Stomach (tissue), 9 donors: Measurements from ENCODE around the gene LMCD1. TPM values are rescaled to one million over a fixed set of nuclear protein-coding genes. Genes with fewer than 3 reads are reported as not detected.

Source experiments
- DNase-seq, 2 donors: peaks; one replicate each; pipeline versions ENCODE4 v3.0.0 to v3.0.0-alpha.2; 2013 to 2019
- H3K27ac ChIP-seq, 5 donors: fragments of 200-600 bp in 4 of 5; sonication (generic) in 4 of 5; one replicate each; pipeline ENCODE4 v1.5.1; 2013 to 2019; ENCODE audit warnings: mild to moderate bottlenecking in 1 of 5, moderate library complexity in 1 of 5
- H3K27me3 ChIP-seq, 3 donors: fragments of 200-600 bp; sonication (generic); one replicate each; pipeline ENCODE4 v1.5.1; 2017 to 2019; ENCODE audit warnings: mixed run types in 1 of 3
- H3K36me3 ChIP-seq, 4 donors: fragments of 200-600 bp; sonication (generic); 1 replicate in 3 of 4; 2 replicates in 1 of 4; pipeline ENCODE4 v1.5.1; 2016 to 2019
- H3K4me1 ChIP-seq, 4 donors: fragments of 200-600 bp; sonication (generic); one replicate each; pipeline ENCODE4 v1.5.1; 2016 to 2019
- H3K4me3 ChIP-seq, 4 donors: fragments of 200-600 bp; sonication (generic) in 3 of 4; one replicate each; pipeline ENCODE4 v1.5.1; 2016 to 2019; ENCODE audit warnings: mild to moderate bottlenecking in 1 of 4
- H3K9me3 ChIP-seq, 4 donors: fragments of 200-600 bp; sonication (generic); one replicate each; pipeline ENCODE4 v1.5.1; 2016 to 2019
- EP300 ChIP-seq: sonication (generic); formaldehyde crosslinking; IDR thresholded peaks from one replicate; pipeline ENCODE4 v1.6.1; 2017; ENCODE audit warnings: antibody characterized with exemption
- POLR2A ChIP-seq, 4 donors: fragments of 450-650 bp; IDR thresholded peaks; one replicate each; pipeline ENCODE4 v1.6.1; 2016; ENCODE audit warnings: antibody characterized with exemption in 4 of 4, control low read depth in 2 of 4, mild to moderate bottlenecking in 1 of 4, moderate library complexity in 1 of 4
- POLR2AphosphoS5 ChIP-seq, 3 donors: sonication (generic); formaldehyde crosslinking; IDR thresholded peaks; one replicate each; pipeline ENCODE4 v1.6.1; 2016; ENCODE audit warnings: antibody characterized with exemption in 3 of 3
- WGBS, 5 donors: extraction: QIAGEN DNeasy Blood & Tissue Kit in 3 of 5; methylation state at CpG; one replicate each; pipeline versions ENCODE4 v1.1.5 to v1.1.7; 2013 to 2018; 5-methylcytosine and 5-hydroxymethylcytosine counted together
- intact Hi-C: fragments of 100-400 bp; cut with DNase I; formaldehyde crosslinking; loops from one replicate; pipeline ENCODE4 v1.15.1; 2023; ENCODE audit warnings: low total_unique reads
- polyA plus RNA-seq, 3 donors: library from polyadenylated mRNA; stranded (reverse); fragments of 200-250 nt; gene quantifications; one replicate each; pipeline ENCODE4 v1.2.3, GENCODE V29; 2013
- total RNA-seq, 5 donors: library from RNA; depleted of rRNA; stranded (reverse); fragments of >200 nt; gene quantifications; one replicate each; pipeline versions ENCODE4 v1.1.0 to v1.2.3, GENCODE V29; 2014 to 2016
- TF ChIP-seq, protein P1 (sequence below), 7 experiments: fragments of 450-650 bp in 4 of 7; fragments of 200-600 bp in 3 of 7; sonication (generic) in 3 of 7; IDR thresholded peaks; one replicate each; pipeline ENCODE4 v1.5.1; 2016 to 2019; ENCODE audit warnings: antibody characterized with exemption in 7 of 7, control low read depth in 2 of 7, mild to moderate bottlenecking in 1 of 7
- donor health status: healthy with polysubstance abuse.
- donor health status: Bipolar disorder and iron deficiency.
- donor health status: healthy.

LMCD1 gene
- total and polyA plus RNA-seq, 8 donors: 0.58 to 60.2 (median 23.7) TPM

GRCh38 chr3:8559351-8559750, 57.7 kb downstream of the LMCD1 start:
- no peak for DNase-seq
- 95 to 99% (median 97%) methylated on average over 6 of the region's 6 CpGs for WGBS, 5 donors
- intact Hi-C loops: no loop called here
- TF ChIP-seq, protein P1, sequence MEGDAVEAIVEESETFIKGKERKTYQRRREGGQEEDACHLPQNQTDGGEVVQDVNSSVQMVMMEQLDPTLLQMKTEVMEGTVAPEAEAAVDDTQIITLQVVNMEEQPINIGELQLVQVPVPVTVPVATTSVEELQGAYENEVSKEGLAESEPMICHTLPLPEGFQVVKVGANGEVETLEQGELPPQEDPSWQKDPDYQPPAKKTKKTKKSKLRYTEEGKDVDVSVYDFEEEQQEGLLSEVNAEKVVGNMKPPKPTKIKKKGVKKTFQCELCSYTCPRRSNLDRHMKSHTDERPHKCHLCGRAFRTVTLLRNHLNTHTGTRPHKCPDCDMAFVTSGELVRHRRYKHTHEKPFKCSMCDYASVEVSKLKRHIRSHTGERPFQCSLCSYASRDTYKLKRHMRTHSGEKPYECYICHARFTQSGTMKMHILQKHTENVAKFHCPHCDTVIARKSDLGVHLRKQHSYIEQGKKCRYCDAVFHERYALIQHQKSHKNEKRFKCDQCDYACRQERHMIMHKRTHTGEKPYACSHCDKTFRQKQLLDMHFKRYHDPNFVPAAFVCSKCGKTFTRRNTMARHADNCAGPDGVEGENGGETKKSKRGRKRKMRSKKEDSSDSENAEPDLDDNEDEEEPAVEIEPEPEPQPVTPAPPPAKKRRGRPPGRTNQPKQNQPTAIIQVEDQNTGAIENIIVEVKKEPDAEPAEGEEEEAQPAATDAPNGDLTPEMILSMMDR (IDR thresholded peaks at IDR 0.05): no peak
- TF ChIP-seq EP300 (no peak), POLR2AphosphoS5 (IDR thresholded peaks at IDR 0.05) (no peak), POLR2A (IDR thresholded peaks at IDR 0.05) (no peak)
- H3K4me3 ChIP-seq: no peak overlapping the region
- H3K9me3 ChIP-seq: no peaks in the 10 kb centered on the region
- H3K27ac ChIP-seq: peak overlapping the region in 1 of 5 donors; percentile 40
- no peaks in the 10 kb centered on the region for H3K27me3 ChIP-seq
- peaks cover 0 to 16% (median under 1%) of the 10 kb centered on the region in 4 donors for H3K36me3 ChIP-seq
- H3K4me1 ChIP-seq: peaks cover 0 to 51% (median 23%) of the 10 kb centered on the region in 4 donors

- 80 to 86% (median 83%) methylated on average over 5 of the region's 5 CpGs for WGBS, 5 donors
- Histone ChIP-seq H3K9me3 (no peaks in the 10 kb centered on the region), H3K36me3 (peaks cover 0 to 24% (median 4%) of the 10 kb centered on the region in 4 donors), H3K27me3 (no peaks in the 10 kb centered on the region), H3K4me1 (peaks cover 0 to 40% (median 23%) of the 10 kb centered on the region in 4 donors), H3K27ac (peak overlapping the region in 4 of 5 donors; percentile 21 to 43 (median 36)), H3K4me3 (no peak overlapping the region)
- DNase-seq: no peak
- intact Hi-C loops: no loop called here
- TF ChIP-seq POLR2A (IDR thresholded peaks at IDR 0.05) (no peak), POLR2AphosphoS5 (IDR thresholded peaks at IDR 0.05) (no peak), EP300 (no peak)
- TF ChIP-seq, protein P1 (IDR thresholded peaks at IDR 0.05): no peak
These were observed 58.9 kb downstream of the LMCD1 start for GRCh38 chr3:8560366-8561007.

DNA sequence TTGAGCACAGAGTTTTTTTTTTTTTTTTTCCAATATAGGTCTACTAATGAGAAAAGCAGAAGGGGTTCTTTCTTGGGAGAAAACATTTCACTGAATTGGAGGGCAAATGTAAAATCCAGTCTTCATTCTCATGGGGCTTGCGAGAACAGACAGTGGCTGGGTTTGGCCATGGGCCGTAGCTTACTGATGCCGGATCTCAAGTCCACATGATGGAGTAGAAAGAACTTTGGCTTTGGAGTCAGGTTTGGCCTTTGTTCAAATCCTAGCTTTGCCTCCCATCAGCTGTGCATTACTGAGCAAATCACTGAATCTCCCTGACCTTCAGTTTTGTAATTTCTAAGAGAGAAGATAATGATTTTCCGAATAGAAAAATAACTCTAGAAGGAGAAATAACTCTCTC, 59.7 kb downstream of the LMCD1 start:
- 52 to 86% (median 81%) methylated on average over 4 of the region's 4 CpGs for WGBS, 5 donors

DNA sequence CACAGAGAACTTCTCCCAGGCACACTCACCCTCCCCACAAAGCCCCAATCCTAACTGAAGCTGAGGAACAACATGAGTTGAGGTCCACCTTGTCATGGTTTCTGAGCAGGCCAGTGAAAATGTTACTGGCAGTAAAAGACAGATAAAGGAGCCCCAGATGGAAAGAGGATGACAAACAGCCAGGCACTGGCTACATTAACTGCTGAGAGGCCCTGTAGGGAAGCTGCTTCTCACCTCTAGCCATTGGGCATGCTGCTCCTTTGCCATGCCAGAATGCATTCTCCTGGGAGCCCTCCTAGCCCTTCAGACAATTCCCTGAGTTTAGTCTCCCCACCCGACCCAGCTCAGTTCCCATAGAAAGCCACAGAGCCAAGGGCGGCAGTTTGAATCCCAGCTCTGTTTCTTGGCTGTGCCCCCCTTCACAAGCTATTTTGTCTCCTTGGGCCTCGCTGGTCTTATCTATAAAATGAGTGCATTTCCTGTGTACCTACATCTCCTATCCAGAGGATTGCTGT, 60.5 kb downstream of the LMCD1 start:
- peaks cover 0 to 34% (median 20%) of the 10 kb centered on the region in 4 donors for H3K36me3 ChIP-seq
- WGBS, 5 donors: 60 to 77% (median 70%) methylated on average over 3 of the region's 3 CpGs
- H3K27ac ChIP-seq: peak overlapping the region in 3 of 5 donors; percentile 10 to 18 (median 11)
- no peak overlapping the region for H3K4me3 ChIP-seq
- intact Hi-C loops: no loop called here
- TF ChIP-seq, protein P1 (IDR thresholded peaks at IDR 0.05): no peak
- TF ChIP-seq POLR2AphosphoS5 (IDR thresholded peaks at IDR 0.05) (no peak), POLR2A (IDR thresholded peaks at IDR 0.05) (no peak), EP300 (no peak)
- no peaks in the 10 kb centered on the region for H3K27me3 ChIP-seq
- H3K4me1 ChIP-seq: peaks cover 0 to 25% (median 12%) of the 10 kb centered on the region in 4 donors
- no peak for DNase-seq
- no peaks in the 10 kb centered on the region for H3K9me3 ChIP-seq

More for the DNA sequence above, 59.7 kb downstream of the LMCD1 start:
- Histone ChIP-seq H3K27me3 (no peaks in the 10 kb centered on the region), H3K4me3 (no peak overlapping the region), H3K27ac (peak overlapping the region in 3 of 5 donors; percentile 1 to 40 (median 11)), H3K36me3 (peaks cover 0 to 32% (median 13%) of the 10 kb centered on the region in 4 donors), H3K9me3 (no peaks in the 10 kb centered on the region), H3K4me1 (peaks cover 0 to 32% (median 19%) of the 10 kb centered on the region in 4 donors)
- intact Hi-C loops: no loop called here
- TF ChIP-seq EP300 (no peak), POLR2AphosphoS5 (IDR thresholded peaks at IDR 0.05) (no peak), POLR2A (IDR thresholded peaks at IDR 0.05) (no peak)
- TF ChIP-seq, protein P1 (IDR thresholded peaks at IDR 0.05): no peak
- DNase-seq: peak in 1 of 2 donors; percentile 57
